Activated T-cell treated with anti-CD3 and anti-CD28 coated beads, Interleukin-2, amount 50 U/mL, for 4 hours (primary cell): ENCODE measurements around the gene CASZ1. TPM values are rescaled to one million over a fixed set of nuclear protein-coding genes. Genes with fewer than 3 reads are reported as not detected.

Source experiments
- ATAC-seq, 2 donors: fragments of 200-7000 bp; cut with Tn5 transposase; one replicate each; pipeline ENCODE4 v1.10.0; 2021
- DNase-seq: peaks from one replicate; pipeline ENCODE4 v3.0.0-alpha.2; 2020
- H3K27me3 Mint-ChIP-seq: one replicate; pipeline ENCODE4 v1.8.0; 2021; ENCODE audit warnings: low read depth, mixed read lengths
- H3K36me3 Mint-ChIP-seq: one replicate; pipeline ENCODE4 v1.8.0; 2022; ENCODE audit warnings: mixed read lengths; ENCODE audit not compliant: insufficient read depth
- H3K4me1 Mint-ChIP-seq: one replicate; pipeline ENCODE4 v1.8.0; 2021; ENCODE audit warnings: low read depth, mixed read lengths
- H3K4me3 Mint-ChIP-seq: one replicate; pipeline ENCODE4 v1.8.0; 2021; ENCODE audit warnings: mild to moderate bottlenecking, moderate library complexity, mixed read lengths
- H3K9me3 Mint-ChIP-seq: one replicate; pipeline ENCODE4 v1.8.0; 2021; ENCODE audit warnings: mixed read lengths
- total RNA-seq, 3 donors: library from RNA; stranded (reverse); gene quantifications; one replicate each; pipeline ENCODE4 v1.2.1, GENCODE V29; 2021

CASZ1 gene
- total RNA-seq, 3 donors from 2014 or later, result 6.9 to 11.2 (median 8.4) TPM

GRCh38 chr1:10631121-10631810 lies 165.2 kb downstream of the CASZ1 start:
- Mint-ChIP-seq H3K9me3 (no peaks in the 10 kb centered on the region), H3K27me3 (no peaks in the 10 kb centered on the region), H3K4me1 (no peaks in the 10 kb centered on the region), H3K36me3 (peaks cover 2% of the 10 kb centered on the region), H3K4me3 (no peak overlapping the region)
- no peak for DNase-seq
- no peak for ATAC-seq

- Mint-ChIP-seq H3K27me3 (no peaks in the 10 kb centered on the region), H3K36me3 (peaks cover 2% of the 10 kb centered on the region), H3K4me1 (no peaks in the 10 kb centered on the region), H3K9me3 (no peaks in the 10 kb centered on the region), H3K4me3 (no peak overlapping the region)
- ATAC-seq (no peak), DNase-seq (no peak)
Observed at GRCh38 chr1:10630661-10631120, 165.8 kb downstream of the CASZ1 start.

- Mint-ChIP-seq H3K9me3 (no peaks in the 10 kb centered on the region), H3K4me1 (no peaks in the 10 kb centered on the region), H3K4me3 (no peak overlapping the region), H3K36me3 (peaks cover 2% of the 10 kb centered on the region), H3K27me3 (no peaks in the 10 kb centered on the region)
- DNase-seq (no peak), ATAC-seq (no peak)
Observed at GRCh38 chr1:10629816-10630571, 166.5 kb downstream of the CASZ1 start.

GRCh38 chr1:10629091-10629815 lies 167.2 kb downstream of the CASZ1 start:
- ATAC-seq (no peak), DNase-seq (no peak)
- Mint-ChIP-seq H3K4me3 (no peak overlapping the region), H3K4me1 (no peaks in the 10 kb centered on the region), H3K36me3 (peaks cover 7% of the 10 kb centered on the region), H3K9me3 (no peaks in the 10 kb centered on the region), H3K27me3 (no peaks in the 10 kb centered on the region)

GRCh38 chr1:10628685-10629084 lies 167.8 kb downstream of the CASZ1 start:
- H3K4me1 Mint-ChIP-seq, result no peaks in the 10 kb centered on the region
- H3K27me3 Mint-ChIP-seq, result no peaks in the 10 kb centered on the region
- H3K4me3 Mint-ChIP-seq, result no peak overlapping the region

GRCh38 chr1:10626791-10627410 lies 169.5 kb downstream of the CASZ1 start:
- Mint-ChIP-seq H3K4me3 (no peak overlapping the region), H3K9me3 (no peaks in the 10 kb centered on the region), H3K27me3 (no peaks in the 10 kb centered on the region), H3K4me1 (no peaks in the 10 kb centered on the region), H3K36me3 (peaks cover 14% of the 10 kb centered on the region)
- no peak for DNase-seq
- ATAC-seq, result no peak

More at GRCh38 chr1:10628685-10629084, 167.8 kb downstream of the CASZ1 start:
- no peak for ATAC-seq
- no peak for DNase-seq
- no peaks in the 10 kb centered on the region for H3K9me3 Mint-ChIP-seq
- H3K36me3 Mint-ChIP-seq, result peaks cover 9% of the 10 kb centered on the region

- H3K9me3 Mint-ChIP-seq, result no peaks in the 10 kb centered on the region
- no peak for DNase-seq
- H3K36me3 Mint-ChIP-seq, result peaks cover 14% of the 10 kb centered on the region
- H3K4me1 Mint-ChIP-seq, result no peaks in the 10 kb centered on the region
- no peak for ATAC-seq
- no peak overlapping the region for H3K4me3 Mint-ChIP-seq
- no peaks in the 10 kb centered on the region for H3K27me3 Mint-ChIP-seq
Observed at GRCh38 chr1:10626131-10626731, 170.2 kb downstream of the CASZ1 start.

GRCh38 chr1:10625554-10625953 lies 170.9 kb downstream of the CASZ1 start:
- Mint-ChIP-seq H3K27me3 (no peaks in the 10 kb centered on the region), H3K9me3 (no peaks in the 10 kb centered on the region), H3K36me3 (peaks cover 14% of the 10 kb centered on the region), H3K4me1 (no peaks in the 10 kb centered on the region), H3K4me3 (no peak overlapping the region)
- ATAC-seq (no peak), DNase-seq (no peak)

- H3K4me3 Mint-ChIP-seq, result no peak overlapping the region
- no peaks in the 10 kb centered on the region for H3K4me1 Mint-ChIP-seq
- H3K9me3 Mint-ChIP-seq, result no peaks in the 10 kb centered on the region
- peaks cover 14% of the 10 kb centered on the region for H3K36me3 Mint-ChIP-seq
- ATAC-seq, result no peak
- H3K27me3 Mint-ChIP-seq, result no peaks in the 10 kb centered on the region
- DNase-seq, result no peak
Observed at GRCh38 chr1:10625076-10625475, 171.4 kb downstream of the CASZ1 start.

- H3K36me3 Mint-ChIP-seq, result peaks cover 14% of the 10 kb centered on the region
- ATAC-seq (no peak), DNase-seq (no peak)
- H3K4me3 Mint-ChIP-seq, result no peak overlapping the region
- H3K9me3 Mint-ChIP-seq, result no peaks in the 10 kb centered on the region
- no peaks in the 10 kb centered on the region for H3K27me3 Mint-ChIP-seq
- H3K4me1 Mint-ChIP-seq, result no peaks in the 10 kb centered on the region
Observed at GRCh38 chr1:10624256-10625050, 172.0 kb downstream of the CASZ1 start.

- H3K4me1 Mint-ChIP-seq, result no peaks in the 10 kb centered on the region
- peaks cover 14% of the 10 kb centered on the region for H3K36me3 Mint-ChIP-seq
- no peak for DNase-seq
- no peaks in the 10 kb centered on the region for H3K27me3 Mint-ChIP-seq
- ATAC-seq, result no peak
- H3K9me3 Mint-ChIP-seq, result no peaks in the 10 kb centered on the region
- H3K4me3 Mint-ChIP-seq, result no peak overlapping the region
Observed at GRCh38 chr1:10623686-10624145, 172.7 kb downstream of the CASZ1 start.

- H3K27me3 Mint-ChIP-seq, result no peaks in the 10 kb centered on the region
- no peak overlapping the region for H3K4me3 Mint-ChIP-seq
- ATAC-seq (no peak), DNase-seq (no peak)
- no peaks in the 10 kb centered on the region for H3K9me3 Mint-ChIP-seq
- no peaks in the 10 kb centered on the region for H3K4me1 Mint-ChIP-seq
- H3K36me3 Mint-ChIP-seq, result peaks cover 18% of the 10 kb centered on the region
Observed at GRCh38 chr1:10622910-10623685, 173.3 kb downstream of the CASZ1 start.

- Mint-ChIP-seq H3K9me3 (no peaks in the 10 kb centered on the region), H3K27me3 (no peaks in the 10 kb centered on the region), H3K4me3 (no peak overlapping the region), H3K36me3 (peaks cover 16% of the 10 kb centered on the region), H3K4me1 (no peaks in the 10 kb centered on the region)
- ATAC-seq, result no peak
- DNase-seq, result no peak
Observed at GRCh38 chr1:10621906-10622305, 174.5 kb downstream of the CASZ1 start.
